Kidney (tissue), 14 donors: ENCODE data around the gene AKAP9. TPM values are rescaled to one million over a fixed set of nuclear protein-coding genes. Genes with fewer than 3 reads are reported as not detected.
"Not testable (repeated sequence)": the region's sequence is repeated elsewhere in the genome, so short reads cannot be mapped to it uniquely, and the experiment has no call there.

Experiments
- DNase-seq, 5 donors: peaks; one replicate each; pipeline ENCODE4 v3.0.0-alpha.2; 2013 to 2020
- FAIRE-seq: peaks from 2 replicates; lab custom pipeline; 2012; peaks lifted over from hg19 to GRCh38; lab: Jason Lieb, UNC
- H3K27ac ChIP-seq, 2 donors: one replicate each; pipeline ENCODE4 v1.7.0; 2013; ENCODE audit warnings: low read depth in 2 of 2, low read length in 2 of 2, inconsistent platforms in 1 of 2
- H3K27me3 ChIP-seq: one replicate; pipeline ENCODE4 v1.7.1; 2013; ENCODE audit warnings: low read length, inconsistent platforms; ENCODE audit not compliant: control insufficient read depth, insufficient read depth
- H3K36me3 ChIP-seq, 3 donors: one replicate each; pipeline versions ENCODE4 v1.7.0 to v1.7.1; 2013; ENCODE audit warnings: low read length in 3 of 3, control low read depth in 1 of 3, inconsistent platforms in 1 of 3; ENCODE audit not compliant: insufficient read depth in 3 of 3, control insufficient read depth in 2 of 3
- H3K4me1 ChIP-seq, 3 donors: one replicate each; pipeline versions ENCODE4 v1.7.0 to v1.7.1; 2013; ENCODE audit warnings: low read length in 3 of 3, inconsistent platforms in 1 of 3, low read depth in 1 of 3; ENCODE audit not compliant: control insufficient read depth in 2 of 3, insufficient read depth in 2 of 3
- H3K4me3 ChIP-seq, 3 donors: one replicate each; pipeline versions ENCODE4 v1.7.0 to v1.8.1; 2013; ENCODE audit warnings: low read length in 3 of 3, control low read depth in 1 of 3, inconsistent platforms in 1 of 3
- H3K9ac ChIP-seq, 3 donors: one replicate each; pipeline versions ENCODE4 v1.7.0 to v1.7.1; 2013; ENCODE audit warnings: low read length in 3 of 3, control low read depth in 1 of 3, inconsistent platforms in 1 of 3
- H3K9me3 ChIP-seq, 3 donors: one replicate each; pipeline versions ENCODE4 v1.7.0 to v1.7.1; 2013; ENCODE audit warnings: low read length in 3 of 3, control low read depth in 1 of 3, inconsistent platforms in 1 of 3; ENCODE audit not compliant: control insufficient read depth in 2 of 3, insufficient read depth in 1 of 3
- intact Hi-C: fragments of 100-400 bp; cut with DNase I; formaldehyde crosslinking; loops from one replicate; pipeline ENCODE4 v1.11.1; 2022
- polyA plus RNA-seq: library from polyadenylated mRNA; stranded (reverse); fragments of 350-450 nt; fragmentation: Illumina TruSeq; extraction: RNeasy Lipid Tissue Mini Kit (QIAGEN cat#74804); gene quantifications from one replicate; pipeline ENCODE4 v1.2.3, GENCODE V29; 2014; ENCODE audit warnings: low read depth, low replicate concordance; ENCODE audit not compliant: insufficient read depth
- total RNA-seq: library from RNA; stranded (reverse); fragmentation: NEBNext Ultra II Directional; extraction: Animal tissue kit (Norgen Biotek cat#: 25700); gene quantifications from one replicate; pipeline ENCODE4 v1.2.1, GENCODE V29; 2021
- TF ChIP-seq, protein P1 (sequence below): IDR thresholded peaks from 3 replicates; pipeline ENCODE4 v1.5.1; 2012; ENCODE audit warnings: mild to moderate bottlenecking, moderate library complexity, borderline replicate concordance; ENCODE audit not compliant: insufficient read depth; ENCODE audit errors: extremely low read depth
- donor health status: control.
- donor health status: control.
- donor health status: control.
- donor health status: control.
- donor health status: control.
- donor health status: DM: yes; HTN: yes; CAD: no.
- donor health status: Normal renal cell carcinoma (clear cell type).

Gene AKAP9
- total and polyA plus RNA-seq, 2 donors from 2014 or later, result 18.5 to 66.8 TPM

DNA sequence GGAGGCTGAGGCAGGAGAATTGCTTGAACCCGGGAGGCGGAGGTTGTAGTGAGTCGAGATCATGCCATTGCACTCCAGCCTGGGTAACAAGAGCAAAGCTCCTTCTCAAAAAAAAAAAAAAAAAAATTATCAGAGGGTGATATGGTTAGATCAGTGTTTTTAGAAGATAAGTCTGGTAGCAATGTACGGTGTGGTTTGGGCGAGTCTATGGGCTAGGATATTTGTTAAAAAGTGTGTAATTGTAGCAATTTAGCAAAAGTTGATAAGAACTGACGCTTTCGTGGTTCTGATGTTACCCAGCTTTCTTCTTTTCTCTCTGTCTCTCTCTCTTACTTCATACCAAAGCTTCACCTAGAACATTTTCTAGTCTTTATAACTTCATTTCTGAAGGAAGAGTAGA lies 200.5 kb downstream of the AKAP9 start:
- Histone ChIP-seq H3K36me3 (no peaks in the 10 kb centered on the region), H3K27me3 (no peaks in the 10 kb centered on the region), H3K27ac (no peak overlapping the region), H3K4me3 (no peak overlapping the region), H3K9ac (no peak overlapping the region), H3K9me3 (no peaks in the 10 kb centered on the region), H3K4me1 (no peaks in the 10 kb centered on the region)
- intact Hi-C loops, result no loop called here
- TF ChIP-seq, protein P1, sequence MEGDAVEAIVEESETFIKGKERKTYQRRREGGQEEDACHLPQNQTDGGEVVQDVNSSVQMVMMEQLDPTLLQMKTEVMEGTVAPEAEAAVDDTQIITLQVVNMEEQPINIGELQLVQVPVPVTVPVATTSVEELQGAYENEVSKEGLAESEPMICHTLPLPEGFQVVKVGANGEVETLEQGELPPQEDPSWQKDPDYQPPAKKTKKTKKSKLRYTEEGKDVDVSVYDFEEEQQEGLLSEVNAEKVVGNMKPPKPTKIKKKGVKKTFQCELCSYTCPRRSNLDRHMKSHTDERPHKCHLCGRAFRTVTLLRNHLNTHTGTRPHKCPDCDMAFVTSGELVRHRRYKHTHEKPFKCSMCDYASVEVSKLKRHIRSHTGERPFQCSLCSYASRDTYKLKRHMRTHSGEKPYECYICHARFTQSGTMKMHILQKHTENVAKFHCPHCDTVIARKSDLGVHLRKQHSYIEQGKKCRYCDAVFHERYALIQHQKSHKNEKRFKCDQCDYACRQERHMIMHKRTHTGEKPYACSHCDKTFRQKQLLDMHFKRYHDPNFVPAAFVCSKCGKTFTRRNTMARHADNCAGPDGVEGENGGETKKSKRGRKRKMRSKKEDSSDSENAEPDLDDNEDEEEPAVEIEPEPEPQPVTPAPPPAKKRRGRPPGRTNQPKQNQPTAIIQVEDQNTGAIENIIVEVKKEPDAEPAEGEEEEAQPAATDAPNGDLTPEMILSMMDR, result no peak
- DNase-seq, result no peak
- no peak for FAIRE-seq

DNA sequence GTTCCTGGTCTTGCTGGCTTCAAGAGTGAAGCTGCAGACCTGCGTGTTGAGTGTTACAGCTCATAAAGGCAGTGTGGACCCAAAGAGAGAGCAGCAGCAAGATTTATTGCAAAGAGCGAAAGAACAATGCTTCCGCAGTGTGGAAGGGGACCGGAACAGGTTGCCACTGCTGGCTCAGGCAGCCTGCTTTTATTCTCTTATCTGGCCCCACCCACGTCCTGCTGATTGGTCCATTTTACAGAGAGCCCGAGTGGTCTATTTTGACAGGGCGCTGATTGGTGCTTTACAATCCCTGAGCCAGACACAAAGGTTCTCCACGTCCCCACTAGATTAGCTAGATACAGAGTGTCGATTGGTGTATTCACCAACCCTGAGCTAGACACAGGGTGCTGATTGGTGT lies 202.1 kb downstream of the AKAP9 start:
- FAIRE-seq, H3K27ac ChIP-seq, H3K4me3 ChIP-seq, H3K27me3 ChIP-seq, DNase-seq, intact Hi-C loops, H3K36me3 ChIP-seq, H3K9ac ChIP-seq, H3K4me1 ChIP-seq, H3K9me3 ChIP-seq: not testable (repeated sequence)

DNA sequence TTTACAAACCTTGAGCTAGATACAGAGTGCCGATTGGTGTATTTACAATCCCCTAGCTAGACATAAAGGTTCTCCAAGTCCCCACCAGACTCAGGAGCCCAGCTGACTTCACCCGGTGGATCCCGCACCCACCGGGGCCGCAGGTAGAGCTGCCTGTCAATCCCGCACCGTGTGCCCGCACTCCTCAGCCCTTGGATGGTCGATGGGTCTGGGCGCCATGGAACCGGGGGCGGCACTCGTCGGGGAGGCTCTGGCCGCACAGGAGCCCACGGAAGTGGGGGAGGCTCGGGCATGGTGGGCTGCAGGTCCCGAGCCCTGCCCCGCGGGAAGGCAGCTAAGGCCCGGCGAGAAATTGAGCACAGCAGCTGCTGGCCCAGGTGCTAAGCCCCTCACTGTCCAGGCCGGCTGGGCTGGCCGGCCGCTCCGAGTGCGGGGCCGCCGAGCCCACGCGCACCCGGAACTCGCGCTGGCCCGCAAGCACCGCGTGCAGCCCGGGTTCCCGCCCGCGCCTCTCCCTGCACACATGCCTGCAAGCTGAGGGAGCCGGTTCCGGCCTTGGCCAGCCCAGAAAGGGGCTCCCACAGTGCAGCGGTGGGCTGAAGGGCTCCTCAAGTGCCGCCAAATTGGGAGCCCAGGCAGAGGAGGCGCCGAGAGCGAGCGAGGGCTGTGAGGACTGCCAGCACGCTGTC lies 202.7 kb downstream of the AKAP9 start:
- peak in 1 of 5 donors; percentile 61 for DNase-seq
- H3K4me1 ChIP-seq, FAIRE-seq, H3K27ac ChIP-seq, H3K4me3 ChIP-seq, H3K9ac ChIP-seq, intact Hi-C loops, H3K36me3 ChIP-seq, H3K9me3 ChIP-seq, H3K27me3 ChIP-seq: not testable (repeated sequence)

DNA sequence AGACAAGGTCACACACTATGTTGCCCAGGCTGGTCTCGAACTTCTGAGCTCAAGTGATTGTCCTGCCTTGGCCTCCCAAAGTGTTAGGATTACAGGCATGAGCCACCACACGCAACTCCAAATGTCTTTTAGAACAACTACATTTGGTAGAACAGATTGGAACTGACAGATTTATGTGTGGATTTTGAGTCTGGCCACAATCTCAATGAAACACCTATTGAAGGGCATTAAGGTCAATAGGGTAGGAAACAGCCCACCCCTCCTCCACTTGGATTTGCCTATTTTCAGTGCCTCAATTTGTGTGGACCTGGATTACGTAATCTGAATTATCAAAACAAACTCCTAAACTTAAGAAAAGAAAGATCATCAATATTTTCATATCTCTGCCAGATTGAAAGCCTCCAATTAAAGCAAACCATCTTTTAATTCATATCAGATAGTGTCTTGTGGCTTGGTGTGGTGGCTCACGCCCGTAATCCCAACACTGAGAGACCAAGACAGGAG lies 209.1 kb downstream of the AKAP9 start:
- DNase-seq (no peak), FAIRE-seq (no peak)
- intact Hi-C loops, result no loop called here
- TF ChIP-seq, protein P1, result no peak
- no peak overlapping the region for H3K27ac ChIP-seq
- no peak overlapping the region for H3K4me3 ChIP-seq
- no peaks in the 10 kb centered on the region for H3K27me3 ChIP-seq
- no peaks in the 10 kb centered on the region for H3K9me3 ChIP-seq
- no peaks in the 10 kb centered on the region for H3K4me1 ChIP-seq
- H3K36me3 ChIP-seq, result no peaks in the 10 kb centered on the region
- H3K9ac ChIP-seq, result no peak overlapping the region
